Midbrain (tissue), 1 donor: ENCODE data around the gene SEMA5B.

Experiments used
- DNase-seq: peaks from one replicate; lab custom pipeline; 2025; lab: John Stamatoyannopoulos, UW

The SEMA5B gene

DNA sequence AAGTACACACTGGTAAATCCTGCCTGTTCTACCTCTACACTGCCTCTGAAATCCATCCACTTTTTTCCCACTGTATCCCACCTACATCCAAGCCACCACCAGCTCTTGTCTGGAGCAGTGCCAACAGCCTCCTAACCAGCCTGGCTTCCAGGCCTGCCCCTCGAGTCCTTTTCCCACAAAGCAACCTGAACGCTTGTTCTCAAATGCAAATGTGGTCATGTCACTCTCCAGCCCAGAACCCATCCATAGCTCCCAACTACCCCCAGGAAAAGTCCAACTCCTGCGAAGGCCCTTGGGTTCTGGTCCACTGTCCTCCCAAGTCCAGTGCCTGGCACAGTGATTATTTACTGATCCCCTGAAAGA lies 83.8 kb downstream of the SEMA5B start:
- no peak for DNase-seq

DNA sequence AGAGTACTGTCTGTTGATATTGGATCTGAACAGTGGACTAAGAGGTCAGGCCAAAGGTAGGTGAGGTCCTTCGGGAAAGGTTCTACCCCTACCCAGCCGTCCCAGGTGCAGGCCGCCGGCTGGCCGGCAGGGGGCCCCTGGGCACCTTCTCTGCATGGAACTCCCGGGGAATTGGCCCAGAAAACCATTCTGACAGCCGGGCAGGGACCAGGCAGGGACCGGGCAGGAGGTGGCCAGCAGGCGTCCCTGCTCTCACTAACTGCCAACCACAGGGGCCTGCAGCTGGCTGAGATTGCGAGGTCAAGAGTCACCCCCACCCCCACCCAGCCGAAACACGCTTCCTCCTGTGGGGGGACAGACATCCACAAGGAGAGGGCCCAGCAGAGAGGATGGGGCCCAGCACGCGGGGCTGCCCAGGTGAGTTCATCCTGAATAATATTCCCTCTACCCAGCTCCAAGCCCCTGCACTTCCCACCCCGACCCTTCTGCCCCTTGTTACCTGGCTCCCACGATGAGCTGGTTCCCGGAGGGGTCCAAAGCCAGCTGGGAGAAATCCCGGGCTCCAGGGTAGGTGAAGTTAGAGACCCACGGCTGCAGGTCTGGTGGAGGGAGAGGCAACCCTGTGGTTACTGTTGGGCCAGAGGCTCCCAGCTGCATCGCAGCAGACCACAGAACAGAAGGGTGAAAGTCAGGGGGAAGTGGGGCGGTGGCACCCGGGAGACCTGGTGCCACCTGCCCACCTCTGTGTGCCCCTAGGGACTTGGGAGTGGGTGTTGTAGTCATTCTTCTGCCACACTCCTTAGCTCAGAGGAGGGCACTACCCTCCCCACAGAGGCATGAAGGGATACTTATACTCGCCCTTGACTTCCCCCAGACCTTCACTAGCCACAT lies 84.4 kb downstream of the SEMA5B start:
- DNase-seq = peak; percentile 71

DNA sequence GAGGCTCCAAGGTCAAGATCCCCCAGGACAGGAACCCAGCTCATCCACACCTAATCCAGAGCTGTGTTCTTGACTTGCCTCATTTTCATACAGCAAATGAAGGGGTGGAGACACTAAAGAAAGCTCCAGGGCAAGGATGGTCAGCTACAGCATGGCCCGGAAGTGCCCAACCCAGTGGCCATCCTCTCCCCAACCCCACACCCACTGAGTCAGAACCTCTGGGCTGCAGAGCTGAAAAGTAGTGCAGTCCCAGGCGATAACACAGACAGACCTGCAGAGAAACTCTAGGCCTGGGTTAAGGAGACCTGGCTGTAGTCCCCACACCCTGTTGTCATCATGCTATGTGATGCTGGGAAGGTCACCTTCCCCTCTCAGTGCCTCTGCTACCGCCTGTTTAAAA lies 85.3 kb downstream of the SEMA5B start:
- DNase-seq = no peak

DNA sequence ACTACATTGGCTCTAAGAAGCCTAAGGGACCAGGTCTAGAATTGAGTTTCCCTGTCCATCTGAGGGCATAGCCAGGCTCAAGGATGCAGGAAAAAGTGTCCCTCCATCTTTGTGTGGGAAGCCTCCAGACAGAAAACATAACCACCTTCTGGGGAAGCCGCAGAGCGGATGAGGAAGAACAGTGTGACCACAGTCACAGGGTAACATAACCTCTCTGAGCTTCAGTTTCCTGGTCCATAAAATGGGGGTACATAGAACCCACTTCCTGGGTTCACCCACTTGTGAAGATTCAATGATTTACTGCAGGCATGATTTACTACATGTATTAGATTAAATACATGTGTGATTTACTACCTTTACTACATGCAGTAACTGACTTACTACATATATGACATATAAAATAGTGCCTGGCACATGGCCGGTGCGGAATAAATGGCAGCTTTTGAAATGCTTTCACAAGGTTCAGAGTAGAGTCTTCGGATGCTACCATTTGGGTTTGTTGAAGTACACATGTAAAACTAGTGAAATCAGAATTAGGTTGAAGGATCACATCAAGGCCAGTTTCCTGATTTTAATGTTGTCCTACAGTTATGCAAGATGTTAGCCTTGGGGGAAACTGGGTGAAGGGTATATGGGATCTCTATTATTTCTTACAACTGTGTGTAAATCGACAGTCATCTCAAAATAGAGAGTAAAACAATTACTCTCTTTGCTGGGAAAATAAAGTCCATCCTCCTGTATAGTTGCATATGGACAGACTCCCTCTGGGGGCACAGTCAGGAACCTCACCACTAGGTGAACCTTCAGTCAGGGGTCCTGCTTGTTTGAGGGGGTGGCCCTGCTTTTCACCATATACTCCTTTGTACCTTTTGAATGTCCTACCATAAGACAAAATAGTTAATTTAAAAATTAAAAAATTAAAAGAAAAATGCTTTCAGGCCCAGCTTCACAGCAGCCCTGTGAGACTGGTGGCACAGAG lies 86.0 kb downstream of the SEMA5B start:
- no peak for DNase-seq

DNA sequence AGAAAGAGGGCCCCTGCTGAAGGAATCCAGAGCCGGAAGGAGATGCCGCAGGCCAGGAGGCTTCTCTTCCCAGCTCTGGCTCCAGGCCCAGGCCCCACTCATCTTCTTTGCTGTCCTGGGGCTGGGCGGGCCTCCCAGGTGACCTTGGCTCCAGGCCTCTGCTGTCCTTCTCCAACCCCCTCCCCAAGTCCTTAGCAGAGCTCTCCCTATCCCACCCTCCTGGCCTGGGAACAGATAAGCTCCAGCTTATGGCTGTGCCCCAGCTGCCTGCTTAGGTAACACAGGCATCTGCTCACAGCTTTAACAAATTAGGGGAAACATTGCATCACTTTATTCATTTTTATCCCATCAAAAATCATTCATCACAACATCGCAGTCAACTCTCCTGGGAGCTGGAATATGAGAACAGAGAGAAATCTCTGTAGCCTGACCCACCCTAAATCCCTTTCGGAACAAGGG lies 86.9 kb downstream of the SEMA5B start:
- no peak for DNase-seq

DNA sequence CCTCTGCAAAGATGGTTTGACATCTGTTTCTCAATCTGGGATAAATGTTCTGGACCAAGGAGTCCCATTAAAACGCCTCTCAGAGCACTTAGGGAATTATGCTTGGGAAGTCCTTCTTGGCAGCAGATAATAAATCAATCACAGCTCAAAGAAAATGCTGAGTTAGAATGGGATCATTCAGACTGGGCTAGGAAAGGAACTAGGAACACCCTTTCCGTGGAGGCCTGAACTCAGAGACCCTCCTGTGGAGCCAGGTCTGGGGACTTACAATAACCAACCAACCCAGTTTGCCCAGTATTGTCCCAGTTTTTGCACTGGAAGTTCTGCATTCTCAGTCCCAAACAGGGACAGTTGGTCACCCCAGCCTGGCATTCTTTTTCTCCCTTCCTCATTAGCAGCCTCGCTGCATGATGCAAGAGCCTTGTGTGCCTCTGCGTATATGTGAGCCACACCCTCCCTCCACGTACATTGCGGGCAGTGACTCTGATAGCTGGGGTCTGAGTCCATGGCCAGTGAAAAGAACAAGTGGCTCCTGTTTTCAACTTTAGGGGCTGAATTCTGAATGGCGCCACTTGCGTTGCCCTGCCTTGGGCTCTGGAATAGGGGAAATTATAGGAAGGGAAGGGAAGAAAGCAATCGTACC lies 88.7 kb downstream of the SEMA5B start:
- DNase-seq = no peak

DNA sequence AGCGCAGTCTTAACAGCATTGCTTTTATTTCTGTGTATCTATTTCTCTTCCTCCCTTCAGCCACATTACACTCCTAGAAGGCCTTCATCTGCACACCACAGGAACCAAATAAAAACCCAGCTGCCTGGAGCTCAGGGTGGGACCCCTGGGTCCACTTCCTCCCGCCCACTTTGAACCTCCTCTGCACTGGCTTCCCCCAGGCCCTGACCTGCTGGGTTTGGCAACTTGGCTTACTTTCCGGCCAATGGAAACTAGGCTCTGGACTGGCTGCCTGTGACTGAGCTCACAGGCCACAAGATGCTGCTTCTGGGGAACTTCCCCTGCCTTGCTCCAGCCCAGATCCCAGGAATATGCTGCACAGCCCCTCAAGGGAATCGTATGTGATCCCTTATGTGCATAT lies 89.8 kb downstream of the SEMA5B start:
- no peak for DNase-seq

DNA sequence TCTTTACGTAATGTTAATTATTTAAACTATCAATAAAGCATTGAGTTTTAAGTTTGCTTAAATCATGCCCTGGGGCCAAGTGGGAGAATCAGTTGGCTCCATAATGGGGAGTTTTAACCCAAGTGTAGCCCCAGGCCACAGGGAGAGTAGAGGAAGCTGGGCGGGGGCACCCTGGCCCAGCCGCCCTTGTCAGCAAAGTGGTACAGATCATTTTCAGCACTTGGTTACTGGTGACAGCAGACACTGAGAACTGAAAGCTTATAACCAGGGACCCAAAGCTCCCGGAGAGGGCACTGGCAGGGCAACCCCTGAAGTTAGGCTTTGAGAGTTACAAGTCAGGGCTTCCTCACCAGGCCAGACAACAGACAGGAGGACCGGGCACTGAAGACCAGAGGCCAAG lies 90.6 kb downstream of the SEMA5B start:
- DNase-seq = no peak

DNA sequence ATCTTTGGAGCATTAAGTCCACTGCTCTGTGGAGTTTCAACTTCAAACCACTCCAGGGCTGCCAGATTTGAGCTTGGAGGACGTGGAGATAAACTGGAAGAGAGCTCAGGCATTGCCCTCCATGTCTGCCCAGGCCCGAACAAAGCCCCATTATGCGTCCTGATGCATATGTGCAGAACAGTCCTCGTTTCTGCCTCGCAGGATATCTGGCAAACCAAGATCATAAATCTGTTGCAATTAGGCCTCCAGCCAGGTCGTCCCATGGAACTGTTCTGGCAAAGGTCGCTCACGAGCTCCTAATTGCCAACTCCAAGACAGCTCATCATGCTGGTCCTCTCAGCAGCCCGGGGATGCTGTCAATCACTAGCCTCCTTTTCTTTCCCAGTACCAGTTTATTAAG lies 91.2 kb downstream of the SEMA5B start:
- DNase-seq = no peak

DNA sequence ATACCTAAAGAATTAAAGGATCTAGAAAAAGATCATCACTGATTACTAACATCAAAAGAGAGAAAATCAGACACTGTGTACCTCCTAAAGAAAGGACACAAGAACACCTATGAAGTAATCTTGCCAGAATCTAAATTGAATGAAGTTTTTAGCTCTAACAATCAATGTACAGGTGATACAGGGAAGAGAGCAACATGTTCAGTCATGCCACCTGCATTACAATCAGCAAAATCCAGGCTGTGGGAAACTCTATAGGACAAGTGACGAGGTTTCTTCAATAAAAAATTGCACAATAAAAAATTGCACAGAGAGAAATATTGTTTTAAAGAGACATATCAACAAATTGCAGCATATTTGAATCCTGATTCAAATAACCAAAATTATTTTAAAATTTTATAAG lies 93.3 kb downstream of the SEMA5B start:
- no peak for DNase-seq

DNA sequence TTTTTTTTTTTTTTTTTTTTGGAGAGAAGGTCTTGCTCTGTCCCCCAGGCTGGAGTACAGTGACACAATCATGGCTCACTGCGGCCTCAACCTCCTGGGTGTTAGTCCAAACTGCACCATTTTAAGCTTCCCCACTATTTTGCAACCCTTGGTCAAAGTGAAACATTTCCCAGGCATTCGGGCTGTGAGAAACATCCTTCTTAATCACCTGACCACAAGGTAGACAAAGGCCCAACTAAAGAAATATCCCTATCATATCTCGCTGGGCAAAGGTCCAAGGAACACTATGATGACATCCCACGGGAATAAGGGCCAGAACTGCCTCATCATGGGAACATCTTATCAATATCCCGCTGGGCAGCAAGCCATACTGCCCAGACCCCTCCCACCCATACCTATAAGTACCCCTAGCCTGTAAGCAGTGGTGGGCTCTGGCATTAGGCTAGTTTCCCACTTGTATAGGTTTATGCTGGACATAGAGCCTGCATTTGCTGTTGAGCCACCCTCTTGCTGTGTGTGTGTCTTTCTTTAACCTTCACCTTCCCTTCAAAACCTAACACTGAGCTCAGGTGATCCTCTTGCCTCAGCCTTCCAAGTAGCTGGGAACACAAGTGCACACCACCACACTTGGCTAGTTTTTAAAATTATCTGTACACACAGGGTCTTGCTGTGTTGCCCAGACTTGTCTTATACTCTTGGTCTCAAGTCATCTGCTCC lies 95.2 kb downstream of the SEMA5B start:
- no peak for DNase-seq

DNA sequence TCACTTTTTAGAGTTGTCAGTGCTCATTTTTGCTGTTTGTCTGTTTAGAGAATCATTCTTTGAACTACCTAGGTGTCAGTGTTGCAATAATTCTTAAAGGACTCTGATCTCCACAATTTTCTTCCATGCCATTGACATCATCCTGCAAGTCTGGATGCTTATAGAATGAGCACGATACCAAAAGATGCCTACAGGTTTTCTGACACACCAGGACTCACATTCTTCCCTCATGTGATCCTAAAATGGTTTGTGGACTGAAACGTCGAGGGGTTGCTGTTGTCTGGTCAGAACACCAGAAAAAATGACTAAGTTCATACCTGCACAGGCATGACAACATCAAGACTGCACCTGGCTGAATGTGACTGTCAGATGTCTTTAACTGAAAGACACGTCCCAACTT lies 95.9 kb downstream of the SEMA5B start:
- DNase-seq = no peak

DNA sequence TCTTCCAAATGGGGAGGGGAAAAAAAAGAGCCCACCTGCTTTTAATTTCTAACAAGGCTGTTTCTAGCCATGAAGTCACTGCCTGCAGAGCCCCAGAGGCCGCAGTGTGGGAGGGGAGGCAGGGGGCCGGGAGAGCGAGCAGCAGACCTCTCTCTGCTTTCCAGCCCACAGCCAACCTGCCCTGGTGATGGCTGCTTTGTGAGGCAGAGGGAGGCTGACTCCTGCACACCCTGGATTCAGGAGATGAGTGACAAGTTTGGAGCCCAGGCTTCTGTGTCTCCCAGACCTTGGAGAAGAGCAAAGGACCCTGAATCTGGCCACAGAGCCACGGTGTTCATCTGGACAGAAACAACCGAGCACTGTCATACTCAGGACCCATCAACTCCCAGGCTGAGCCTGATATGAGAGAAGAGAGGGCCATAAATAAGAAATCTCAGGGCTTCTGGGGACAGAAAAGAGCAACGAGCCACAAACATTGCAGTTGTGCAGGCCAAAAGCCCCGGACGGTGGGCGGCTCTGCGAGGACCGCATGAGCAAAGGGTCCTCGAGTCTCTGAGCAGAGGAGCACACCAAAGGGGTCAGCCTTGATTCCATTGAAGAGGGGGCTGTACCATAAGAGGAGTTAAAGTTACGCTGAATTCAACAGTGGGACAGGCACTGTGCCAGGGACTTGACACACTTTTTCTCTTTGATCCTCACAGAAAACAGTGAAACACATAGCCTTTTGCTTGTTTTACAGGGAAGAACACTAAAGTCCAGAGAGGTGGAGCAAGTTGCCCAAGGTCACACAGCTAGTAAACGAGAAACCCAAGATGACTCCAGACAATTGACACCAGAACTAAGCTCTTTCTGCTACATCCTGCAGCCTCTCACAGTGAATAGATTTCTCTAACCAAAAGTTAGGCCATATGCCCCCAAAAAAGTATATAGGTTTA lies 97.2 kb downstream of the SEMA5B start:
- DNase-seq = no peak

DNA sequence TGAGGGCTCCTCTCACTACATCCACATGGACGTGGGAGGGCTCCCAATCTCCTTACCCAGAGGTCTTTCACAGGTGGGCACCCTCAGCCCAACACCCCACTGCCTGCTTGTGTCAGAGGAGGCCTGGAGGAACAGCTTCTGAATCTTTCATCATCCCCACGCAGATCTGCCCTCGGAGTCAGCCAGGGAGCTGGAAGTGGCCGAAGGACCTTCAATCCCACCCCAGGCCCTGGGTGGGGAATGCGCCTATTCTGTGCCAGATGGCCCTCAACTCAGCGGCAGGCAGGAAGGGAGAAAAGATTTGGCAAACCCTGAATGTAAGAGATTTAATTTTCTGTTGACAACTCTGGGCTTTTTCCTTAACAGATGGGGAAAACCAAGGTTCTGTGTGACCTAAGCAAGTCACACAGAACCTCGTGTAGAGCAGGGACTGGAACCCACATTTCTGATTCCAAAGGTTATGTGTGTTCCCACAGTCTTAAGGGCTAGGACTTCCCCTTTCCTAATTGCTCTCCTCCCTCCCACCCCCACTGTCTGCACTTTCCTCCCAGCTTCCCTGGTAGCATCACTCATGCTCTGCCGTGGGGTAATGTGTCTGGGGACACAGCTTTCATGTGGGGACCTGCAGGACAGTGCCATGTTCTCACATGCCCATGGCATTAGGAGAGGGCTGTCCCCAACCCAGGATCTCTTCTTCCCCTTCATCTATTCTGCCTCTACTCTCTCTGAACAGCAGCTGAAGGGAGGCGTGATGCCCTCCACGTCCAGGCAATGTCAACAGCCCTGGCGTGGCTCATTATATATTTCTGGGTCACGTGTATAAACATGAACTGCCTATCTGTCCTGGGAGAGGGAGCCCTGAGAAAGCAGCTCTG lies 98.1 kb downstream of the SEMA5B start:
- DNase-seq = no peak

DNA sequence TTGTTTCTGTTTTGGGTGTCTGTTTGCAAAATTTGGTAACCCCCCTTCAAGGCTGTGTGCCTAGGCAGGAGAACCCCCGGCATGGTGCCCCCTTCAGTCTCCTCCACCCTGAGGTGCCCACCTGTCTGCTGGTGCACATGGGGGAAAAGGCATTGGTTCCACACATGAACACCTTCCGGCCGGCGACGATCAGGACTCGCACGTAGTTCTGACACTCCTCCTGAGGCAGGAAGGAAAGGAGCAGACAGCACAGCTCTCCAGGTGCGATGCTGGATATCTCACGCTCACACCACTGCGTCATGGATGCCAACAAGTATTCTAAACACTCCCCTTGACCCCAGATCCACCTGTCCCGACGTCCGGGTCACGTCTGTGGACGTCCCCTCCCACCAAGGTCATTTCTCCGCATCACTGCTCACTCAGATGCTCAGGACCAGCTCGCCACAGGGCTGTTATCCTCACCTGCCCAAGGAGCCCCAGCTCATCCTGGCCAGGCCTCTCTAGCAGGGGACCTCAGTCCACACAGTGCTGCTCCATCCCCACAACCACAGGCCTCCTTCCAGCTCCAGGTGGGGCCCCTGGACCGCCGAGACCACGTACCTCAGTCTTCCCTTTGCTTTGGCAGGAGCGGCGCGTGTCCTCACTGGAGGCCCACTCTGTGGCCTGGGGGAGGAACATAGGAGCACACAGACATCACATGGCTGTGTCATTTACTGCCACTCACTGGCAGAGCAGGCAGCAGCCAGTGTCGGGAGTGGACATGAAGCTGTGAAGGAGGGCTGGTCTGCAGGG lies 99.0 kb downstream of the SEMA5B start:
- no peak for DNase-seq

DNA sequence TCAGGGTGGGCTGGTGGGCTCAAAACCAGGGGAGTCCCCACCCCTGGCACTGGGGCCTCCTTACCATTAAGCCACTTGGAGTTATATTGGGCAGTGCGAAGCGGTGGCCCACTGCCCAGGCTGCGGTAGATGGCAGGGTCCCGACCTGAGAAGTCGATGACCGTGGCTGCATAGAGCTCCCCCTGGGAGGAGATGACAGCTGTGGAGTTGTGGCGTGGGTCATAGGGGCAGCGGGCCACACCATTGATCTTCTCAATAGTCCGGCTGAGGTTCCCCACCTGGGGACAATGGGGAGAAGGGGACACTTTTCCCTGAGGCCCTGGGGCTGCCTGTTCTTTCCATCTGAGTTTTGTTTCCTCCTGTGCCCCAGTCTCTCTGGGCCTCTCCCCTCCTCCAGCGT lies 99.8 kb downstream of the SEMA5B start:
- DNase-seq = no peak

DNA sequence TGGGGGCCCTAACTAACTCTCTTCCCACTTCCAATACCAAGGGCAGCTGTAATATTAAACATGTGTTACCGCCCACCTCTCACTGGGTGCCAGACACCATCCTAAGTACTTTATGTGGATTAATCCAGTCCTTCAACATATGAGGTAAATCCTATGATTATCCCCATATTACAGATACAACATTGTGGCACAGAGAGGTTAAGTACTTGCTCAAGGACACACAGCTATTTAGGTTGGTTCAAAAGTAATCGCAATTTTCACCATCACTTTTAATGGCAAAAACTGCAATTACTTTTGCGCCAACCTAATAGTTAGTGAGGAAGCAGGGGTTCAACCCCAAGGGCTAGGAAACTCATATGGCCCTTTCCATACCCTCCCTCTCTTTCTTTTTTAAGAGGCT lies 100.8 kb downstream of the SEMA5B start:
- no peak for DNase-seq

DNA sequence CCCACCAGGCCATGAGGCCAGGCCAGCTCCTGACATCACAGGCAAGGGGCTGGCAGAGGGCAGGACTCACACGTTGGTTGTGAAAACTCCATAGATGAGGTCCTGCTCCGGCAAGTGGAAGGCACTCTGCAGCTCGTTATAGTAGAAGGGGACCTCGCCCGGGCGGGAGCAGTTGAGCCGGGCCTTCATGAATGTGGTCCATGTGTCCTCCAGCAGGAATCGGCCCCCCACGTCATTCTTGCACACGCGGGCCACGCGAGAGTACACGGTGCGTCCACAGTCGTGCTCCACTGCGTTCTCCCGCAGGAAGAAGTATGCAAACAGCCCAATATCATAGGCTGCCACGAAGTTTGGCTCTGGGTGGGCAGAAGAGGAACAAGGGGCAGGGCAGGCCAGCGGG lies 101.2 kb downstream of the SEMA5B start:
- DNase-seq = no peak

DNA sequence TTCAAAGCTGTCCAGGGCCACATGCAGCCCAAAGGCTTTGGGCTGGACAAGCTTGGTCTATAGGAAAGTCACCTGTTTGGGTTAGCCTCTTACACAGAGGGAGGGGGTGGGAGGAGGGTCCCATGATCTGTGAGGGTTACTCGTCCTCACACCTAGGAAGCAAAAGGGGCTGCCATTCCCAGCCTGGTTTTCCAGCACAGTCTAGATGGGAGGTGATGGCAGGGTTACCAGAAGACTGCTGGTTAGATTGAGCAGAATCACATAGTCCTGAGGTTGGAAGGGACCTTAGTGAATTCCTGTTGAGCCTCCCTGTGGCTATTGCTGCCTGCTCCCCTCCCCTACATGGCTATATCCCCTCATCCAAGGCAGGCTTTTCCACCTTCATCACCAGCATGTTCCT lies 101.8 kb downstream of the SEMA5B start:
- DNase-seq = no peak
